ENCODE results near the gene WASHC4.

DNA sequence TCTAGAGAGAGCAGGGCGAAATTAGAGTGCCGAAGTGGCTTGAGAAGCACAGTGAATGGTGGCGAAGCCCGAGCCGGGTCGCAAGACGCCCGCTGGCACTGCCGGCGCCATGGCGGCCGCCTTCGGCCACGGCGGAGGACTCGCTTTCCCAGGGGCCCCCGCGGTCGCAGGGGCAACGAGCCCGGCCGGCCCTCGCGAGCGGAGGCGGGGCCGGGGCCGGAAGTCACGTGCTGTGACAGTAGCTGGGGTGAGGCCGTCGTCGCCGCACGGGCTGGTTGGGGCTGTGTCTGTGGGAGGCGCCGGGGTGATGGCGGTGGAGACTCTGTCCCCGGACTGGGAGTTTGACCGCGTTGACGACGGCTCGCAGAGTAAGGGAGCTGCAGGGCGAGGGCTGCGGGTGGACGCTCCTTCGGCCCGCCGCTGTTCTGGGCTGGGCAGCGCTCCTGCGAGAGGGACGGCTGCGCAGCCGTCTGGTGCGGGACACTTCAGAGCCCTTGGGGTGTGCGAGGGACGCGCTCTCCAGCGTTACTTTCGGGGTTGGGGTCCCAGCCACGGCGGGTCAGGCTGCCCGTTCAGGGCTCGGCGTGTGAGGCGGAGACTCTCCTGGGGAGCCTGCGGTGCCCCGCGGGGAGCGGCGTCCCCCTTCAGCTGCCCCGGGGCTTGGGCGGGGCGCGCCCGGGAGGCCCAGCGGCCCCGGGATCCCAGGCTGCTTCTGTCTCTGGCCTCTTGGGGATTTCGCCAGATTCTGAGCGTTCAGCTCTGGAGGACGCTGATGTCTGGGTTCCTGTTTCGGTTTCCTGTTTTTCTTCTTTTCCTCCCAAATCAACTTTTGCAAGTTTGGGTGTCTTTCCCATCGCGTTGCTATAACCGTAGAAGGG, at the start of gene WASHC4:
- TF ChIP-seq, protein P1, sequence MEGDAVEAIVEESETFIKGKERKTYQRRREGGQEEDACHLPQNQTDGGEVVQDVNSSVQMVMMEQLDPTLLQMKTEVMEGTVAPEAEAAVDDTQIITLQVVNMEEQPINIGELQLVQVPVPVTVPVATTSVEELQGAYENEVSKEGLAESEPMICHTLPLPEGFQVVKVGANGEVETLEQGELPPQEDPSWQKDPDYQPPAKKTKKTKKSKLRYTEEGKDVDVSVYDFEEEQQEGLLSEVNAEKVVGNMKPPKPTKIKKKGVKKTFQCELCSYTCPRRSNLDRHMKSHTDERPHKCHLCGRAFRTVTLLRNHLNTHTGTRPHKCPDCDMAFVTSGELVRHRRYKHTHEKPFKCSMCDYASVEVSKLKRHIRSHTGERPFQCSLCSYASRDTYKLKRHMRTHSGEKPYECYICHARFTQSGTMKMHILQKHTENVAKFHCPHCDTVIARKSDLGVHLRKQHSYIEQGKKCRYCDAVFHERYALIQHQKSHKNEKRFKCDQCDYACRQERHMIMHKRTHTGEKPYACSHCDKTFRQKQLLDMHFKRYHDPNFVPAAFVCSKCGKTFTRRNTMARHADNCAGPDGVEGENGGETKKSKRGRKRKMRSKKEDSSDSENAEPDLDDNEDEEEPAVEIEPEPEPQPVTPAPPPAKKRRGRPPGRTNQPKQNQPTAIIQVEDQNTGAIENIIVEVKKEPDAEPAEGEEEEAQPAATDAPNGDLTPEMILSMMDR (IDR thresholded peaks at IDR 0.05), result no peak
- TF ChIP-seq, protein P2, sequence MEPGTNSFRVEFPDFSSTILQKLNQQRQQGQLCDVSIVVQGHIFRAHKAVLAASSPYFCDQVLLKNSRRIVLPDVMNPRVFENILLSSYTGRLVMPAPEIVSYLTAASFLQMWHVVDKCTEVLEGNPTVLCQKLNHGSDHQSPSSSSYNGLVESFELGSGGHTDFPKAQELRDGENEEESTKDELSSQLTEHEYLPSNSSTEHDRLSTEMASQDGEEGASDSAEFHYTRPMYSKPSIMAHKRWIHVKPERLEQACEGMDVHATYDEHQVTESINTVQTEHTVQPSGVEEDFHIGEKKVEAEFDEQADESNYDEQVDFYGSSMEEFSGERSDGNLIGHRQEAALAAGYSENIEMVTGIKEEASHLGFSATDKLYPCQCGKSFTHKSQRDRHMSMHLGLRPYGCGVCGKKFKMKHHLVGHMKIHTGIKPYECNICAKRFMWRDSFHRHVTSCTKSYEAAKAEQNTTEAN (CRISPR knock-in tag; IDR thresholded peaks at IDR 0.05), result peak; percentile 84
- TF ChIP-seq ESRRA (CRISPR knock-in tag; IDR thresholded peaks at IDR 0.05; ENCODE audit: borderline replicate concordance) (peak; percentile 85; the same call in 1 of the 2 replicates), NR3C1 (CRISPR knock-in tag; conservative IDR thresholded peaks at IDR 0.05; ENCODE audit: low read depth) (0 out of 2 replicates have a peak, but pooled peaks have one; percentile 72), ZNF232 (CRISPR knock-in tag; IDR thresholded peaks at IDR 0.05) (peak; percentile 93; the same call in 1 of the 2 replicates), ZNF121 (CRISPR knock-in tag; IDR thresholded peaks at IDR 0.05) (0 out of 2 replicates have a peak, but pooled peaks have one; percentile 15), CREB1 (CRISPR knock-in tag; IDR thresholded peaks at IDR 0.05) (peak; percentile 61; the same call in 1 of the 2 replicates), FOXK1 (CRISPR knock-in tag; IDR thresholded peaks at IDR 0.05) (peak; percentile 95), ETV6 (CRISPR knock-in tag; IDR thresholded peaks at IDR 0.05) (peak; percentile 97), NR2C2 (CRISPR knock-in tag; IDR thresholded peaks at IDR 0.05) (peak; percentile 14; the same call in 1 of the 2 replicates)
- TF ChIP-seq, protein P3, sequence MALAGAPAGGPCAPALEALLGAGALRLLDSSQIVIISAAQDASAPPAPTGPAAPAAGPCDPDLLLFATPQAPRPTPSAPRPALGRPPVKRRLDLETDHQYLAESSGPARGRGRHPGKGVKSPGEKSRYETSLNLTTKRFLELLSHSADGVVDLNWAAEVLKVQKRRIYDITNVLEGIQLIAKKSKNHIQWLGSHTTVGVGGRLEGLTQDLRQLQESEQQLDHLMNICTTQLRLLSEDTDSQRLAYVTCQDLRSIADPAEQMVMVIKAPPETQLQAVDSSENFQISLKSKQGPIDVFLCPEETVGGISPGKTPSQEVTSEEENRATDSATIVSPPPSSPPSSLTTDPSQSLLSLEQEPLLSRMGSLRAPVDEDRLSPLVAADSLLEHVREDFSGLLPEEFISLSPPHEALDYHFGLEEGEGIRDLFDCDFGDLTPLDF (CRISPR knock-in tag; IDR thresholded peaks at IDR 0.05), result no peak
- TF ChIP-seq, protein P4, sequence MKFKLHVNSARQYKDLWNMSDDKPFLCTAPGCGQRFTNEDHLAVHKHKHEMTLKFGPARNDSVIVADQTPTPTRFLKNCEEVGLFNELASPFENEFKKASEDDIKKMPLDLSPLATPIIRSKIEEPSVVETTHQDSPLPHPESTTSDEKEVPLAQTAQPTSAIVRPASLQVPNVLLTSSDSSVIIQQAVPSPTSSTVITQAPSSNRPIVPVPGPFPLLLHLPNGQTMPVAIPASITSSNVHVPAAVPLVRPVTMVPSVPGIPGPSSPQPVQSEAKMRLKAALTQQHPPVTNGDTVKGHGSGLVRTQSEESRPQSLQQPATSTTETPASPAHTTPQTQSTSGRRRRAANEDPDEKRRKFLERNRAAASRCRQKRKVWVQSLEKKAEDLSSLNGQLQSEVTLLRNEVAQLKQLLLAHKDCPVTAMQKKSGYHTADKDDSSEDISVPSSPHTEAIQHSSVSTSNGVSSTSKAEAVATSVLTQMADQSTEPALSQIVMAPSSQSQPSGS (CRISPR knock-in tag; IDR thresholded peaks at IDR 0.05; ENCODE audit: borderline replicate concordance, low read depth), result no peak
